BLaER1 treated with 17β-estradiol and CSF1 and Interleukin-3, amounts not matched to agents 10 nM and 100 nM (cell line): ENCODE data around the gene CARD18.

Experiments used
- H3K27ac ChIP-seq, 11 experiments: shearing (Covaris generic); formaldehyde crosslinking; 2 replicates each; pipeline ENCODE4 v1.8.1; 2022
- H3K27me3 ChIP-seq, 11 experiments: shearing (Covaris generic); formaldehyde crosslinking; 2 replicates each; pipeline ENCODE4 v1.8.1; 2022
- H3K36me3 ChIP-seq, 11 experiments: shearing (Covaris generic); formaldehyde crosslinking; 2 replicates each; pipeline ENCODE4 v1.8.1; 2022
- H3K4me1 ChIP-seq, 10 experiments: shearing (Covaris generic); formaldehyde crosslinking; 2 replicates each; pipeline ENCODE4 v1.8.1; 2022
- H3K4me2 ChIP-seq, 11 experiments: shearing (Covaris generic); formaldehyde crosslinking; 2 replicates each; pipeline ENCODE4 v1.8.1; 2022
- H3K4me3 ChIP-seq, 10 experiments: shearing (Covaris generic); formaldehyde crosslinking; 2 replicates each; pipeline ENCODE4 v1.8.1; 2022
- H3K9ac ChIP-seq, 11 experiments: shearing (Covaris generic); formaldehyde crosslinking; 2 replicates each; pipeline ENCODE4 v1.8.1; 2022
- H3K9me3 ChIP-seq, 11 experiments: shearing (Covaris generic); formaldehyde crosslinking; replicated peaks in 1 of 11; 2 replicates each; pipeline ENCODE4 v1.8.1; 2022
- H4K20me1 ChIP-seq, 11 experiments: shearing (Covaris generic); formaldehyde crosslinking; 2 replicates each; pipeline ENCODE4 v1.8.1; 2022
- Cebpa-rat ChIP-seq, 11 experiments: shearing (Covaris generic); IDR thresholded peaks; 2 replicates each; pipeline ENCODE4 v1.8.1; 2022

The CARD18 gene

DNA sequence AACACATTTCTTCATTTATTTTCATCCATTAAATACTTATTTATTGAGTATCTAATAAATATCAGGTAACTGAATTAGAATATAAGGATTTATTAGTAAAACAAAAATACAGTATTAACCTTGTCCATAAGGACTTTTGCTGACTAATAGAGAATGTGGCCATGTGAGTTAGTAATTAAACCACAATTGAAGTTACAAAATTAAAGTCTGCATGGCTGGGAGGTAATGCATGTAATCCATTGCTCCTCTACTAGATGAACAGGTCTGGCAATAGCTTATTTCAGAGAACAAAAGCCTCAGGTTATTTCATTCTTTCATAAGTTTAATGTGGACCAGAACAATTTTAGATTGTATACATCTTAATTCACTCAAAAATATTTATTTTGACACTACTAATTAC lies 9.9 kb upstream of the CARD18 start:
- Histone ChIP-seq H3K27ac (no peak overlapping the region), H3K36me3 (no peaks in the 10 kb centered on the region), H3K4me3 (no peak overlapping the region), H4K20me1 (no peaks in the 10 kb centered on the region), H3K4me2 (no peak overlapping the region), H3K9ac (no peak overlapping the region), H3K4me1 (peaks cover 0 to 7% (median 0%) of the 10 kb centered on the region in 10 experiments; a peak in 4 of 20 replicates), H3K9me3 (no peaks in the 10 kb centered on the region), H3K27me3 (no peaks in the 10 kb centered on the region)
- no peak for TF ChIP-seq Cebpa-rat (IDR thresholded peaks at IDR 0.05)

DNA sequence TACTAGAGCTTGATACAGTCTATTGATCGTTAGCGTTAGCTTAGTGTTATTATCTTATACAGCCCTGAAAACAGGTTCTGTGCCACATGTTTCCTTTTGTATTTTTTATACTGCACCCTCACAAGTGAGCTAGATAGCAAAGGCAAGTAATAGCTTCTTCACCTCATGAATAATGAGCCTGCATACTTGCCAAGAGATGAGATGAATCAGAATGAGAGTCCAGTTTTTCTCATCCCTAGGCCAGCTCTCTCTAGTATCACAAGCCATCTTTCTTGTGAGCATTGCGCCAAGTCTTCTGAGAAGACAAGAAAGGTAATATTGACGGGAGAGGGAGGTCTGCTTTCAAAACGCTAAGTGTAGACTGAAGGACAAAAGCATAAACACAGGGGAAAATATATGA lies 8.7 kb upstream of the CARD18 start:
- no peaks in the 10 kb centered on the region for H3K36me3 ChIP-seq
- TF ChIP-seq Cebpa-rat (IDR thresholded peaks at IDR 0.05): no peak
- no peaks in the 10 kb centered on the region for H4K20me1 ChIP-seq
- no peak overlapping the region for H3K4me2 ChIP-seq
- no peaks in the 10 kb centered on the region for H3K9me3 ChIP-seq
- H3K27ac ChIP-seq: no peak overlapping the region
- no peak overlapping the region for H3K4me3 ChIP-seq
- no peaks in the 10 kb centered on the region for H3K27me3 ChIP-seq
- H3K9ac ChIP-seq: no peak overlapping the region
- H3K4me1 ChIP-seq: peaks cover 0 to 7% (median 0%) of the 10 kb centered on the region in 10 experiments; a peak in 4 of 20 replicates

DNA sequence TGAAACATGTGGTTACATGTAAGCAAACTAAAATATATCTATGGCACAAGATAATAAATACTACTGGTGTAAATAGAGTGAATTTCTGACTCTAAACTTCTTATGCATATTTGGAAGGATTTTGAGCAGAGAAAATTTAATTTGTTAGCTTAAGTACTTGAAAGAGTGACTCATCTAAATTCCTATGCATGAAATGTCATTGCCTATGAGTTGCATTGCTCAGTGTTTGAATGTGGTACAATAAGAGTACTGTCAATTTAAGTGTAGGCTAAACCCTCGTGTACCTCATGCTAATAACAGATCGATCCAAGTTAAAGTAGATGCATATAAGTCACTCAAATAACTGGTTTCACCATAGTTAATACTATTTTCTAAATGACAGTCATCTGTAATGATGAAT lies 5.3 kb upstream of the CARD18 start:
- Histone ChIP-seq H3K9ac (no peak overlapping the region), H3K27ac (no peak overlapping the region), H3K4me1 (no peaks in the 10 kb centered on the region), H3K36me3 (no peaks in the 10 kb centered on the region), H4K20me1 (no peaks in the 10 kb centered on the region), H3K4me3 (no peak overlapping the region), H3K27me3 (no peaks in the 10 kb centered on the region), H3K9me3 (no peaks in the 10 kb centered on the region), H3K4me2 (no peak overlapping the region)
- TF ChIP-seq Cebpa-rat (IDR thresholded peaks at IDR 0.05): no peak

DNA sequence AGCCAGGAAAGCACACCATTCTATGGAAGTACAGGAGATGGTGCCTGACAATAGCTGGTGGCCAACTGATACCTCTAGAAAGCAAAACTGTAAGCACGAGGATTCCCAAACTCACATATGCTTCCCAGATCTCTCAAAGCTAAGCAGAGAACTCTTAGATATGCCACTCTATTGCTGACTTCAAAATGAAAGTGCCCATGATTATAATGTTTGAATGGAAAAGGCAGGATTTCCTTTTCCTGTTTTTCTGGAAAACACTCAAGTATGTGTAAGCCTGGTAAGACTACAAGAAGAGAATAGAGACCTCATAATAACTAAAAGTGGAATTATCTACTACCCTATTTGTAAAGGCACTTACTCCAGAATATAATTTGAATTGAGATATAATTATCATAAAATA lies 2.6 kb upstream of the CARD18 start:
- Histone ChIP-seq H3K4me3 (no peak overlapping the region), H3K9me3 (no peaks in the 10 kb centered on the region), H4K20me1 (no peaks in the 10 kb centered on the region), H3K27ac (no peak overlapping the region), H3K27me3 (no peaks in the 10 kb centered on the region), H3K4me1 (no peaks in the 10 kb centered on the region), H3K9ac (no peak overlapping the region), H3K36me3 (no peaks in the 10 kb centered on the region), H3K4me2 (no peak overlapping the region)
- TF ChIP-seq Cebpa-rat (IDR thresholded peaks at IDR 0.05): no peak

DNA sequence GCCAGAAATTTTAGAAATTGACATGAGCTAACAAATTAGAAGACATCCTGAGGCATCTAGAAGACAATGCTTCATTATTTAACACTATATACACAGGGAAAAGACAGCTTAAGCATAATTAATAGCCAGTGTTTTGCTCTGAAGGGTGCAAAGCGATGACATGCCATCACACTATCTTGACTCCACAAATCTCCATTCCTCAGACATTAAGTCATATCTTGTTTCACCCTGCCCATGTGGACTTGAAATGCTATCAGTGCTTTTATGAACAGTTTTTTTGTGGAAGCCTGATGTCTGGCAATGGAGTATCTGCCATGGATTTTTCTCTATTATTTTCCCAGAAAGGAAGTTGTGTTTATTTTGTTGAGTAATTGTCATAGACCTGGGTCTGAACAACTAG lies 2.3 kb downstream of the CARD18 start:
- Histone ChIP-seq H3K36me3 (no peaks in the 10 kb centered on the region), H3K4me3 (no peak overlapping the region), H4K20me1 (no peaks in the 10 kb centered on the region), H3K9ac (no peak overlapping the region), H3K27ac (no peak overlapping the region), H3K27me3 (no peaks in the 10 kb centered on the region), H3K4me2 (no peak overlapping the region), H3K4me1 (no peaks in the 10 kb centered on the region), H3K9me3 (peaks cover 0 to 12% (median 0%) of the 10 kb centered on the region in 11 experiments; a peak in 5 of 22 replicates)
- no peak for TF ChIP-seq Cebpa-rat (IDR thresholded peaks at IDR 0.05)

DNA sequence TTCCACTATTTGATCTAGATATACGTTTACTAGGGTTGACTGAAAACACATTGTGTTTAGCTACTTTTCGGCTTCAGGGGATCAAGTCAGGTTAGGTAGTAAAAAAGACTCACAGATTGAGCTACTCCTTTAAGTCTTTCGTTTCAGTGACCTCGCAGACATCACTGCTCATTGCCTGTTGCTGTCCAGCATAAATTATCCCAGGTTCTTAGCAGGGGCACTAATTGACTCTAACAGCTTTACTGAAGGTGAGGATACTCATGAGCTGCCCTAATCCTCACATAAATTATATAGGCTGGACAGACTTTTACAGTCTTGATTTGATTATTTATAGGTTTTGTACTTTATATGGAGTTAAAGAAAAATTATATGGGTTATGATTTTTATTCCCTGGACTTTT lies 3.7 kb downstream of the CARD18 start:
- Histone ChIP-seq H3K36me3 (no peaks in the 10 kb centered on the region), H4K20me1 (no peaks in the 10 kb centered on the region)

DNA sequence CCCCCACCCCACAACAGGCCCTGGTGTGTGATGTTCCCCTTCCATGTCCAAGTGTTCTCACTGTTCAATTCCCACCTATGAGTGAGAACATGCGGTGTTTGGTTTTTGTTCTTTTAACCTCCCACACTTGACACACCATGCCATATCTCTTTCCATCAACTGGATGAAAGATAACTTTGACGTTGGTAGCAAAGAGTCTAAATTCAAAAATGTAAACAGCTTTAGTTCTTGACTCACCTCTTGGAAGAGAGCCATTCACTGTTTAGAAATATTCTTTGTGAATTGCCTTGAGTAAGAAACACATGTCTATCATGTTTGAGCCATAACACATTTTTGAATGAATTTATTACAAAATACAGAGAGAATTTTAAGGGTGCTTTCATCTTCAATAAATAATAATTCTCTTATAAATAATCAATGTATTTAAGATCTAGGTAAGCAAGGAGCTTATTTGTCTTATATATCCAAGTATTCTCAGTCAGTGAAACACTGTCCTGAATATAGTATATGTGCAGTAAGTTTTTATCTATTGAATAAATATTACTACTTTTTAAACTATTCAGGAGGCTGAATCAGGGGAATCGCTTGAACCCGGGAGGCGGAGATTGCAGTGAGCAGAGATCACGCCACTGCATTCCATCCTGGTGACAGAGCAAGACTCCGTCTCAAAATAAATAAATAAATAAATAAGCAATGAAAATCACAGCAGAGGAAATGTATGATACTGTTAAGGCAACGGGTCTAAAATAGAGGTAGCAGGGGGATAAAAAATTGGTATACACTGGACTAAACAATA lies 6.7 kb downstream of the CARD18 start:
- no peak for TF ChIP-seq Cebpa-rat (IDR thresholded peaks at IDR 0.05)
- Histone ChIP-seq H3K27ac (no peak overlapping the region), H3K9ac (no peak overlapping the region), H3K27me3 (no peaks in the 10 kb centered on the region), H3K4me1 (no peaks in the 10 kb centered on the region), H3K4me2 (no peak overlapping the region), H3K9me3 (peaks cover 0 to 37% (median 0%) of the 10 kb centered on the region in 11 experiments; a peak in 6 of 22 replicates), H4K20me1 (no peaks in the 10 kb centered on the region), H3K36me3 (no peaks in the 10 kb centered on the region), H3K4me3 (no peak overlapping the region)

More for the DNA sequence above, 3.7 kb downstream of the CARD18 start:
- H3K27ac ChIP-seq: no peak overlapping the region
- H3K9me3 ChIP-seq: peaks cover 0 to 21% (median 0%) of the 10 kb centered on the region in 11 experiments; a peak in 6 of 22 replicates
- H3K4me3 ChIP-seq: no peak overlapping the region
- H3K27me3 ChIP-seq: no peaks in the 10 kb centered on the region
- no peaks in the 10 kb centered on the region for H3K4me1 ChIP-seq
- no peak overlapping the region for H3K9ac ChIP-seq
- H3K4me2 ChIP-seq: no peak overlapping the region
- no peak for TF ChIP-seq Cebpa-rat (IDR thresholded peaks at IDR 0.05)

DNA sequence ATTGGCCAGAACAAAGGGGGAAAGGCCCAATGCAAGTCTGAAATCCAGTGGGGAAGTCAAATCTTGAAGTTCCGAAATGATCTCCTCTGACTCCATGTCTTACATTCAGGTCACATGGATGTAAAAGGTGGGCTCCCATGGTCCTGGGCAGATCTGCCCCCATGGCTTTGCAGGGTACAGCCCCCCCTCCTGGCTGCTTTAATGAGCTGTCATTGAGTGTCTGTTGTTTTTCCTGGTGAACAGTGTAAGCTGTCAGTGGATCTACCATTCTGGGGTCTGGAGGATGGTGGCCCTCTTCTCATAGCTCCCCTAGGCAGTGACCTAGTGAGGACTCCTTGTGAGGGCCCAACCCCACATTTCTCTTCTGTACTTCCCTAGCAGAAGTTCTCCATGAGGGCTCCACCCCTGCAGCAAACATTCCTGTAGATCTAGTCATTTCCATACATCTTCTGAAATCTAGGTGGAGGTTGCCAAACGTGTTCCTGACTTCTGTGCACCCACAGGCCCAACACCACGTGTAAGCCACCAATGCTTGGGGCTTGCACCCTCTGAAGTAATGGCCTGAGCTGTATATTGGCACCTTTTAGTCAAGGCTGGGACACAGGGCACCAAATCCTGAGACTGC lies 9.3 kb downstream of the CARD18 start:
- H3K4me2 ChIP-seq: no peak overlapping the region
- no peaks in the 10 kb centered on the region for H3K4me1 ChIP-seq
- H3K9me3 ChIP-seq: peaks cover 0 to 46% (median 0%) of the 10 kb centered on the region in 11 experiments; a peak in 6 of 22 replicates
- H3K27ac ChIP-seq: no peak overlapping the region
- H4K20me1 ChIP-seq: no peaks in the 10 kb centered on the region
- no peak overlapping the region for H3K9ac ChIP-seq
- no peaks in the 10 kb centered on the region for H3K27me3 ChIP-seq
- no peaks in the 10 kb centered on the region for H3K36me3 ChIP-seq
- no peak overlapping the region for H3K4me3 ChIP-seq
- TF ChIP-seq Cebpa-rat (IDR thresholded peaks at IDR 0.05): no peak

DNA sequence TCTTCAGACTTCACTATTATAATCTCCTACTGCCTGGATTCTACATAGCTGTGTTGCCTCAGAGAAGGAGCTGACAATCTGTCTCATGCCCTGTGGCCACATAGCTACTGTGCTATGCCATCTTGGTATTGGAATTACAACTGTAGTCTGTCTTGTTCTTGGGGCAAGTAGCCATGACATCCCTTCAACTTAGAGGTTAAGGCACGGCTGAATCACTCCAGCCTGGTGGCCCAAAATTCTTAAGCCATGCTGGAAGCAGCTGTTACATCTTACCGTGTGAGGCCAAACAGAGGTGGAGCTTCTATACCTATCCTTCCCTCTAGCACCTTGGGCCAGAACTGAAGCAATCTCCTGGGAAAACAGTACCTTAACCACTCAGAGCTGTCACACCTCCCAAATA lies 14.8 kb downstream of the CARD18 start:
- no peak for TF ChIP-seq Cebpa-rat (IDR thresholded peaks at IDR 0.05)
- Histone ChIP-seq H4K20me1 (no peaks in the 10 kb centered on the region), H3K27ac (no peak overlapping the region), H3K4me3 (no peak overlapping the region), H3K4me1 (no peaks in the 10 kb centered on the region), H3K4me2 (no peak overlapping the region), H3K9me3 (peaks cover 0 to 26% (median 0%) of the 10 kb centered on the region in 11 experiments; a peak in 3 of 22 replicates), H3K27me3 (no peaks in the 10 kb centered on the region), H3K9ac (no peak overlapping the region), H3K36me3 (no peaks in the 10 kb centered on the region)
